ENCODE results near the gene LRRC37A2.
"Not testable (repeated sequence)": the region's sequence is repeated elsewhere in the genome, so short reads cannot be mapped to it uniquely, and the experiment has no call there.

Gene LRRC37A2

DNA sequence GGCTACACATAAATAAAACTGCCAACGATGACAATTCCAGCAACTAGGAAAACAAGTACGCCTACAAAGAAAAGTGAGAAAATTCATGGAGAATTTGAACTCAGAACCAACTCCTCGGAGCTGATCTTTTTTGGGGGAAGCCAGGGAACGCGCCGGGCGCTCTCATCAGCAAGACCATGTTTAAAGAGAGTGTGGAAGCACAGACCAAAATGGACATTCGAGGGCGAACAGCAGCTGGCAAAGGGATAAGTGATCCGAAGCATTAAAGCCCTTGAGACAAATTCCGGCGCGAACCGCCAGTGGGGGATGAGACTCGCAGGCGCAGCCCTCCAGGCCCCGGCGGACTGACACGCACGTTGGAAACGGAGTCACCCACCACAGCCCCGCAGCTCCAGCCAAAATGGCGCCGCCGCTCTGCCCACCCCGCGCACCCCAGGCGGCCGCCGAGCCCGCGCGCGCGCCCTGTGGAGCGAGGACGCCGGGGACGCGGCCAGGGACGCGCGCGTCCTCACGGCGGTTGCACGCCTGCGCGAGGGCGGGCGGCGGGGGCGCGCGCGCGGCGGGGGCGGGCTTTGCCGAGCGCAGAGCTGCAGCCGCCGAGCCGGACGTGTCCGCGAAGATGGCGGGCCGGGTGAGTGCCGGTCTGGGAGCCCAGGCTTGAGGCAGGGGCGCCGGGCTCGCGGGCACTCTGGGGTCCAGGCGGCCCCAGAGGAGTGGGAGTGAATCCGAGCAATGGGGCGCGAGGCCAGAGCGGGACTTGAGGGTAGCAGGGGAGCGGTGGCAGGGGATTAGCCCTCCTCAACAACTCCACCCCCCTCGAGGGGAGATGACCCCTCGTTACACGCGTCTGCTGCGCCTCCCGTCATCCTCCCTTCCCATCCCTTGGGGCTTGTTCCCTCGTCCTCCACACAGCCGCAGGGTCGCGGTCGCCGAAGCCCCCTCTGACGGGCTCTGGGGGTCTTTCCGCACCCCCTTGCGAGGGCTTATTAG lies 78.2 kb downstream of the LRRC37A2 start, which contains the start of gene NSF:
NSF (plus strand) TSS at position 513 of the 990 bp plus-strand sequence; CDS start at position 620, 107 bp downstream.
- in situ Hi-C loops (cut with MboI; ENCODE audit: low pct_unique_long_range_greater_than_20kb, low sequenced_read_pairs); DNase-seq: not testable (repeated sequence)

DNA sequence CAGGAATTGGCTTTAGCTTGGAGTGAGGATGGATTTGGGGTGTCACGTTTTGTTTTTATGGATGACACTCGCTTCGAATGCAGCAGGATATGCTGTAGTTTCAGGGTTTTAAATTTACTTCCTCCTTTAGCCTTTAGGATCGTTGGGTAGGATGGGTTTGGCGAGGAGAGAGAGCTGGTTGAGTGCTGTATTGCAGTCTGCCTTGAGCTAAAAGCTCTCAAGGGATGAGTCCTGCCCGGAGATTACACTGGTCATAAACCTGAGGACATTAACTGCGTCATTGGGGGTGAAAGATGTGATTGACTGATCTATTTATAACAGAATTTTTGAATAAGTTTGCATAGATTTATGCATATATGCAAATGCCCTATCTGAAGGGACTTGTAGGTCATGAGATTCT lies 79.1 kb downstream of the LRRC37A2 start:
- DNase-seq; in situ Hi-C loops (cut with MboI; ENCODE audit: low pct_unique_long_range_greater_than_20kb, low sequenced_read_pairs): not testable (repeated sequence)

DNA sequence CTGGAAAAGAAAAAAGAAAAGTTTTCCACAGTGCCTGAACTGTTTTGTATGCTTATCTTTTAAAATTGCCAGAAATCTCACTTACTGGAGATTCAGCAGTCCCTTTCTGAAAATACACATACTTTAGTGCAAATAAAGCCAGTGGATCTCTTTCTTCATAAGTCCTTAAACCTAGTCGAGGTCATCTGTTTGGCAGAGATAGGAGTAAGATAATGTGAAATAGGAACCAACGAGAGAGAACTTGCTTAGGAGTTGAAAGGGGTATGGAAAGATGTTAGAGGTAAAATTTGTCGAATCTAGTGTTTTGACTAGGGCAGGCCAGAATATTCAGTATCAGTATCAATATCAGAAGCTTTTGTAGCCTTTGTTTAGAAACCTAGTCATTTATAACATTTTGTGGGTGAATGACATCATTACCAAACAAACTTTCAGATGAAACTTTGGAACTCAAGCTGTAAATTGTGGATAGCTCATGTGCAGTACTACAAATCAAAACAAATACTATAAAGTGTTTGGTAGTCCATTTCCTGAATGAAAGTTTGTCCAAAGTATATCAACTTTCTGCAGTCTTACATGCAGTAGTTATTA lies 86.2 kb downstream of the LRRC37A2 start:
- in situ Hi-C loops (cut with MboI; ENCODE audit: low pct_unique_long_range_greater_than_20kb, low sequenced_read_pairs); DNase-seq: not testable (repeated sequence)

DNA sequence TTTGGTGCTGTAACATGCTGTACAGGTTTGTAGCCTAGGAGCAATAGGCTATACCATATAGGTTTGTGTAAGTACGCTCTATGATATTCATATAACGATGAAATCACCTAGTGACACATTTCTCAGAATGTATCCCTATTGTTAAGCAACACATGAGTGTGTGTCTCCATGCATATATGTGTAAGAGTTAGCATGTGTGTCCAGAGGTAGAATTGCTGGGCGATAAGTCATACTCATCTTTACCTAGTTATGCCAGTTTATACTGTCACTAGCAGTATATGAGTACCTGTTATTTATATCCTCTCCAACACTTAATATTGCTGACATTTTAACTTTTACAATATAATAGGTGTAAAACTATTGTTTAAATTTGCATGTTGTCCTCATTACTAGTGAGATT lies 88.5 kb downstream of the LRRC37A2 start:
- in situ Hi-C loops (cut with MboI; ENCODE audit: low pct_unique_long_range_greater_than_20kb, low sequenced_read_pairs): not testable (repeated sequence)

DNA sequence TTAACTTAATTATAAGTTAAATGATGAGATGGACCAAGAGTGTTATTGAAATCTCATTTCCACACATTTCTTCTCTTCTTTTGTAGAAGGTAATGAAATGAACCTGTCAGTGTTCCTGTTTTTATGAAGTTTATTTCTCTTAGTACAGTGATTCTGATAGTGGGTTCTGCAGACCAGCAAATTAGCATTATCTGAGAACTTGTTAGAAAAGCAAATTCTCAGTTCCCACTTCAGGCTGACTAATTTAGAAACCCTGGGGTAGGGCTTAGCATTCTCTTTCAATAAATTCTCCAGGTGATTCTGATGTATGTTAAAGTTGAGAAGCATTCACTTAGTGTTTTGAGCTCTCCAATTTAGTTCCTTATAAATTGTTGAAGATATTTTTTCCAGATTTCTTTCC lies 90.9 kb downstream of the LRRC37A2 start:
- in situ Hi-C loops (cut with MboI; ENCODE audit: low pct_unique_long_range_greater_than_20kb, low sequenced_read_pairs); DNase-seq: not testable (repeated sequence)

More for the DNA sequence above, 88.5 kb downstream of the LRRC37A2 start:
- DNase-seq: not testable (repeated sequence)

All from KBM-7 (cell line).